ENCODE results near the gene MAST4. TPM values are rescaled to one million over a fixed set of nuclear protein-coding genes. Genes with fewer than 3 reads are reported as not detected.

MAST4 gene
- total RNA-seq, 2 donors from 2014 or later = 30.5 to 47.8 TPM

- no peaks in the 10 kb centered on the region for H3K9me3 ChIP-seq
- H3K36me3 ChIP-seq = no peaks in the 10 kb centered on the region
- H3K4me1 ChIP-seq (ENCODE audit: control insufficient read depth in 1 of 2, low read depth in 2 of 2) = peaks cover 0 to 10% of the 10 kb centered on the region in 2 donors
- no peaks in the 10 kb centered on the region for H3K27me3 ChIP-seq (replicated peaks; ENCODE audit: insufficient read depth)
- H3K27ac ChIP-seq = no peak overlapping the region
- no peak overlapping the region for H3K4me3 ChIP-seq
- no peak for TF ChIP-seq CTCF (IDR thresholded peaks at IDR 0.05)
- no peak for ATAC-seq (ENCODE audit: insufficient number of reproducible peaks, low FRiP score, low read depth)
- DNase-seq (ENCODE audit: low spot score) = no peak
These were observed 592.3 kb downstream of the MAST4 start for GRCh38 chr5:67188274-67189078.

GRCh38 chr5:67189079-67189354 lies 592.8 kb downstream of the MAST4 start:
- no peaks in the 10 kb centered on the region for H3K27me3 ChIP-seq (replicated peaks; ENCODE audit: insufficient read depth)
- no peak overlapping the region for H3K4me3 ChIP-seq
- no peak for ATAC-seq (ENCODE audit: insufficient number of reproducible peaks, low FRiP score, low read depth)
- H3K27ac ChIP-seq = no peak overlapping the region
- no peak for DNase-seq (ENCODE audit: low spot score)
- no peaks in the 10 kb centered on the region for H3K9me3 ChIP-seq
- no peaks in the 10 kb centered on the region for H3K36me3 ChIP-seq
- H3K4me1 ChIP-seq (ENCODE audit: control insufficient read depth in 1 of 2, low read depth in 2 of 2) = peaks cover 0 to 15% of the 10 kb centered on the region in 2 donors
- TF ChIP-seq CTCF (IDR thresholded peaks at IDR 0.05) = no peak

- H3K27ac ChIP-seq = no peak overlapping the region
- peaks cover 0 to 15% of the 10 kb centered on the region in 2 donors for H3K4me1 ChIP-seq (ENCODE audit: control insufficient read depth in 1 of 2, low read depth in 2 of 2)
- no peak overlapping the region for H3K4me3 ChIP-seq
- TF ChIP-seq CTCF (IDR thresholded peaks at IDR 0.05) = no peak
- no peaks in the 10 kb centered on the region for H3K36me3 ChIP-seq
- no peak for ATAC-seq (ENCODE audit: insufficient number of reproducible peaks, low FRiP score, low read depth)
- H3K9me3 ChIP-seq = no peaks in the 10 kb centered on the region
- DNase-seq (ENCODE audit: low spot score) = no peak
- H3K27me3 ChIP-seq (replicated peaks; ENCODE audit: insufficient read depth) = no peaks in the 10 kb centered on the region
These were observed 593.7 kb downstream of the MAST4 start for GRCh38 chr5:67189931-67190330.

GRCh38 chr5:67190410-67190809 lies 594.2 kb downstream of the MAST4 start:
- no peaks in the 10 kb centered on the region for H3K36me3 ChIP-seq
- H3K9me3 ChIP-seq = no peaks in the 10 kb centered on the region
- no peaks in the 10 kb centered on the region for H3K27me3 ChIP-seq (replicated peaks; ENCODE audit: insufficient read depth)
- no peak overlapping the region for H3K4me3 ChIP-seq
- no peak for TF ChIP-seq CTCF (IDR thresholded peaks at IDR 0.05)
- no peak for DNase-seq (ENCODE audit: low spot score)
- H3K27ac ChIP-seq = no peak overlapping the region
- ATAC-seq (ENCODE audit: insufficient number of reproducible peaks, low FRiP score, low read depth) = no peak
- H3K4me1 ChIP-seq (ENCODE audit: control insufficient read depth in 1 of 2, low read depth in 2 of 2) = peaks cover 0 to 17% of the 10 kb centered on the region in 2 donors

- Histone ChIP-seq H3K36me3 (no peaks in the 10 kb centered on the region), H3K4me3 (no peak overlapping the region), H3K27ac (no peak overlapping the region), H3K27me3 (replicated peaks; ENCODE audit: insufficient read depth) (no peaks in the 10 kb centered on the region), H3K4me1 (ENCODE audit: control insufficient read depth in 1 of 2, low read depth in 2 of 2) (peaks cover 0 to 22% of the 10 kb centered on the region in 2 donors), H3K9me3 (no peaks in the 10 kb centered on the region)
- no peak for ATAC-seq (ENCODE audit: insufficient number of reproducible peaks, low FRiP score, low read depth)
- no peak for TF ChIP-seq CTCF (IDR thresholded peaks at IDR 0.05)
- no peak for DNase-seq (ENCODE audit: low spot score)
These were observed 594.7 kb downstream of the MAST4 start for GRCh38 chr5:67190861-67191260.

Measured in thoracic aorta (tissue), 2 donors.